WI38 (cell line): ENCODE results near the gene ZNF490.

ENCODE experiments used
- H3K4me3 ChIP-seq: 2 replicates; pipeline ENCODE4 v1.5.1; 2011; ENCODE audit warnings: low read depth, mild to moderate bottlenecking, control low read depth, low read length
- TF ChIP-seq, protein P1 (sequence below): IDR thresholded peaks from 2 replicates; pipeline ENCODE4 v1.5.1; 2012; ENCODE audit warnings: low read depth, mild to moderate bottlenecking, control low read depth, low read length

Gene ZNF490

DNA sequence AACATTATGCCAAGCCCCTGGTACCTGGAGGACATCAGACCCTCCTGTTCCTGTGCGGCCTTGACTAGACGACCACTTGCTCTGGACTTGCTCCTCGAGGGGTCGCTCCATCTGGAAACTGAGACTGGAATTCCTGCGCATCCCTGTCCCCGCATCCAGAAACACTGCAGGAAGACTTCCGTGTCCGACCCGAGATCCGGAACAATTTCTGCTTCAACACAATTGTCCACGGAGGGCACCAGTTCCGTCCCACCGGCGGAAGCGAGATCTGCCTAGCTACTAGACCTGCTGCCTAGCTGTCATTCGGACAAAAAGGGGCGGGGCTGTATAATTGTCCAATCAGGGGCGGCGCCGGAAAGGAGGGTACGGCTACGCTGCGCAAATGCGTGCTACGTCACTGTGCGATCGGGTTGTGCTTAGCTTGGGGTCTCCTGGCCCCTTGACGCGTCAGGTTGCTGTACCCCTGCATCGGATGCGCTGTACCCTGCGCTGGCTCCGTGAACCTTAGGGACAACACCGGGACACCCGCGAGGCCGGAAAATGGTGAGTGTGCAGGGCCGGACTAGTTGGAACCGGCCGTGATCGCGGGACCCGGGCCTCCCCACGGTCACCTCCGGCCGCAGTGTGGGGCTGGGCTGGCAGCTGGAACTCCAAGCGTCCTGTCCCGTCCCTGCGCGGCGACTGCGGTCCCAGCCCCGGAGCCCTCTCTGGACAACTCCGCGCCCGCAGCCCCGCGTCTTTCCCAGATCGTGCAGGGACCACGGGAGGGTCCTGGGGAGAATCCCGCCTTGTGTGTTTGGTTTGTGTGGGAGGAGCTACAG is at the start of gene ZNF490, which contains the start of gene ZNF791:
TSS of gene ZNF490 (minus strand) at position 274 of the 821 bp plus-strand sequence. CDS start at position 141, 133 bp downstream.
TSS of gene ZNF791 (plus strand) at position 381 of the 821 bp plus-strand sequence. CDS start at position 541, 160 bp downstream.
- TF ChIP-seq, protein P1, sequence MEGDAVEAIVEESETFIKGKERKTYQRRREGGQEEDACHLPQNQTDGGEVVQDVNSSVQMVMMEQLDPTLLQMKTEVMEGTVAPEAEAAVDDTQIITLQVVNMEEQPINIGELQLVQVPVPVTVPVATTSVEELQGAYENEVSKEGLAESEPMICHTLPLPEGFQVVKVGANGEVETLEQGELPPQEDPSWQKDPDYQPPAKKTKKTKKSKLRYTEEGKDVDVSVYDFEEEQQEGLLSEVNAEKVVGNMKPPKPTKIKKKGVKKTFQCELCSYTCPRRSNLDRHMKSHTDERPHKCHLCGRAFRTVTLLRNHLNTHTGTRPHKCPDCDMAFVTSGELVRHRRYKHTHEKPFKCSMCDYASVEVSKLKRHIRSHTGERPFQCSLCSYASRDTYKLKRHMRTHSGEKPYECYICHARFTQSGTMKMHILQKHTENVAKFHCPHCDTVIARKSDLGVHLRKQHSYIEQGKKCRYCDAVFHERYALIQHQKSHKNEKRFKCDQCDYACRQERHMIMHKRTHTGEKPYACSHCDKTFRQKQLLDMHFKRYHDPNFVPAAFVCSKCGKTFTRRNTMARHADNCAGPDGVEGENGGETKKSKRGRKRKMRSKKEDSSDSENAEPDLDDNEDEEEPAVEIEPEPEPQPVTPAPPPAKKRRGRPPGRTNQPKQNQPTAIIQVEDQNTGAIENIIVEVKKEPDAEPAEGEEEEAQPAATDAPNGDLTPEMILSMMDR, result no peak
- H3K4me3 ChIP-seq, result peak within 1 kb of the TSS; percentile 92

DNA sequence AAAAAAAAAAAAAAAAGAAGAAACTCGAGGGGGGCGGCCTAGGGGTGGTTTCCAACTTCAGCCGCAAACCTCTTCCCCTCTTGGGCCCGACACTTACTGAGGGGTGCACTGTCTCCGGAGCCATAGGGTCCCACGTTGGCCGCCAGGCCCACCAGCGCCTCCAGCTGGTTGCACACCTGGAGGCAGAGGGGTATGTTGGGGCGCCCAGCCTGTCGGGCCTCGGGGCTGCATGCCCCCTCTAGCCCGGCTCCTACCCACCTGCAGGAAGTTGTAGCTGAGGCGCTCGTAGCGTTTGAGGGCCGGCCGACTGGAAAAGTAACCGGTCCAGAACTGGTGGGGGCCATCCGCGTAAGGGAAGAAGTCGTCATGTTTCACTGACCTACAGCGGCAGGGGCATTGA is 47.4 kb upstream of the ZNF490 start:
- no peak overlapping the region for H3K4me3 ChIP-seq
- TF ChIP-seq, protein P1, result no peak

DNA sequence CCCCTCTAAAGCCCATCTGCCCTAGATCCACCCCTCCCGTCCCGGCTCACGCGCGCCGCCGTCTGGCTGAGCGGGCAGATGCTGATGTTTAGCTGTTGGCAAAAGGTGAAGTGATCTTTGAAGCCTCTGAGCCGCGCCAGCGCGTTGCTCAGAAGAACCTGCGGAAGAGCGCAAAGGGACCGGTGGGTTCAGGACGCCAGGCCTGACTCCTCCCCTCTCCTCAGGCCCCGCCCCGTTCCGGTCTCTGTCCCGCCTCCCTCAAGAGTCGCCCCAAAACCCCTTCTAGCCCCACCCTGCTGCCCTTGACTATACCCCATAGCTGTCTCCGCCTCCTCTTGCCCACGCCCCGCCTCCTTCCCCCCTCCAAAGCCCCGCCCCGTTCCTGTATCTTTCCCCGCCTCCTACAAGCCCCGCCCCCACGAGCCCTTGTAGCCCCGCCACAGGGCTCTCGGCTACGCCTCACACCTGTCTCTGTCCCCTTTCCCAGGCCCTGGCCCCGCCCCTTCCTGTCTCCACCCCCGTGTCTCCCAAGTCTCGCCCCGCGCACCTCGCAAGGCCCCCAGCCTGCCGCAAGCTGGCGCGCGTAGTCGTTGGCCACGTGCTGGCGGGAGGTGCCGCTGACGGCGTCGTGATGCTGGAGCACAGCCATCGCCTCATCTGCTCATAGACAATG is 46.4 kb upstream of the ZNF490 start:
- H3K4me3 ChIP-seq, result no peak overlapping the region
- TF ChIP-seq, protein P1, result no peak

DNA sequence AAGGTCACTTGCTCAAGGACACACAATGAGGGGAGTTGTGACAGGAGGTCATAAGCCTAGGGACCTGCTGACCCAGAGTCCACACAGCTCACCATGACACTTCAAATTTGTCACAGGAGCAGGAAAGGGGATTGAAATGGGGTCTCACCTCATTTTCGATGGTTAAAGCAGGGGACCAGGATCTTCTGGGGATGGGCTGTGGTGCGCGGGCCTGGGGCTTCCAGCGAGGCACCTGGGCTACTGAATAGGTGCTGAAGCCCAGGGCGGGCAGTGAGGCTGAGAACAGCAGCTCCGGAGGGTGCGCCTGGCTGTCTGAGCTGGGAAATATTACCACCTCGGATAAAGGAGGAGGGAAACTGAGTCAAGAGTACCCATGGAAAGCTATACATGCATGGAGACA is 44.9 kb upstream of the ZNF490 start:
- H3K4me3 ChIP-seq, result no peak overlapping the region
- TF ChIP-seq, protein P1, result no peak

DNA sequence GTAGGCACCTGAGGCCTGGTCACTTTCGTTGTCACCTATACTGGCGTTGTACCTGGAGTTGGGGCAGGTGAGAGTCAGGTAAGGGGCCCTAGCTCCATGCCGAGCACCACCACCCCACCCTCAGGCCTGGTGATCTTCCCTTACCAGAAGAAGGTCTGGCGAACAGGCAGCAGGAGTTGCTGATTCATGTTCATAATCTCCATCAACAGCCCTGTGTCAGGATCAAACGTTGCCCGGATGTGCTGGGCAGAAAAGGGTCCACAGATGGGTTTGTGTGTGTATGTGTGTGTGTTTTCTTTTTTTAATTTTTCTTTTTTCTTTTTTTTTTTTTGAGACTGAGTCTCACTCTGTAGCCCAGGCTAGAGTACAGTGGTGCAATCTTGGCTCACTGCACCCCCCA is 41.6 kb upstream of the ZNF490 start:
- H3K4me3 ChIP-seq, result no peak overlapping the region
- TF ChIP-seq, protein P1, result no peak

DNA sequence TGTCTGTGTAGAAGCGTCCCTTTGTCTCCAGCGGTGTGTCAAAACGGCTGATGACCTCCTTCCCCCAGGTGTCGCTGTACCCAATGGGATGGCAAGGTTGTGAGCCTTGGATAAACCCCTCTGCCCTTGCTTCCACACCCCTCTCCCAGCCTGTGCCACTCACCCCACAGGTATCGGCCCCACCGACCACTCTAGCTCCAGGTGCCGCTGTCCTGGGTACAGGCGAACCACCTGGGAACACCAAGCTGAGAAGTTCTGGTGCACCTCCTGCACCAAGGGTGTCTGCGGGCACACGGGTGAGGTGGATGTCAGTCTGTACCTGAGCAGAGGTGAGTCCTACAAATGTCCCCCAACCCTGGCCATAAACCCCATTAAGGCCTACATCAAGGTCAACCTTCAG is 39.3 kb upstream of the ZNF490 start:
- TF ChIP-seq, protein P1, result no peak
- H3K4me3 ChIP-seq, result no peak overlapping the region

GRCh38 chr19:12648088-12648487 is 37.5 kb upstream of the ZNF490 start:
- TF ChIP-seq, protein P1, result no peak
- no peak overlapping the region for H3K4me3 ChIP-seq
